KMS-11 (cell line): ENCODE measurements around the gene B4GALT1.

Source experiments
- H2AFZ ChIP-seq: fragments of 200-600 bp; sonication (generic); 2 replicates; pipeline ENCODE4 v1.6.1; 2016; ENCODE audit warnings: antibody characterized with exemption, mixed run types, low read depth
- H3K27ac ChIP-seq: fragments of 200-600 bp; sonication (generic); 2 replicates; pipeline ENCODE4 v1.6.1; 2016; ENCODE audit warnings: mild to moderate bottlenecking, mixed run types
- H3K27me3 ChIP-seq: fragments of 200-600 bp; sonication (generic); 2 replicates; pipeline ENCODE4 v1.6.1; 2017; ENCODE audit warnings: mild to moderate bottlenecking, low read depth, mixed run types, moderate library complexity; ENCODE audit not compliant: insufficient read depth
- H3K36me3 ChIP-seq: fragments of 200-600 bp; sonication (generic); 2 replicates; pipeline ENCODE4 v1.6.1; 2017; ENCODE audit warnings: mild to moderate bottlenecking, mixed run types; ENCODE audit not compliant: insufficient read depth
- H3K4me1 ChIP-seq: fragments of 200-600 bp; sonication (generic); 2 replicates; pipeline ENCODE4 v1.6.1; 2016; ENCODE audit warnings: mild to moderate bottlenecking, low read depth, mixed run types; ENCODE audit not compliant: poor library complexity, severe bottlenecking
- H3K4me2 ChIP-seq: fragments of 200-600 bp; sonication (generic); 2 replicates; pipeline ENCODE4 v1.7.0; 2016; ENCODE audit warnings: mild to moderate bottlenecking, mixed run types
- H3K4me3 ChIP-seq: fragments of 200-600 bp; sonication (generic); IDR thresholded peaks from 2 replicates; pipeline ENCODE4 v1.6.1; 2017; ENCODE audit warnings: low read depth, low read length, mixed read lengths; ENCODE audit not compliant: insufficient read depth
- H3K79me2 ChIP-seq: fragments of 200-600 bp; sonication (generic); 2 replicates; pipeline ENCODE4 v1.6.1; 2016; ENCODE audit warnings: low read depth, mixed run types; ENCODE audit not compliant: insufficient read depth
- H3K9ac ChIP-seq: fragments of 200-600 bp; sonication (generic); 2 replicates; pipeline ENCODE4 v1.6.1; 2016; ENCODE audit warnings: mild to moderate bottlenecking, mixed run types
- H4K20me1 ChIP-seq: fragments of 200-600 bp; sonication (generic); 2 replicates; pipeline ENCODE4 v1.6.1; 2016; ENCODE audit warnings: mild to moderate bottlenecking, mixed run types; ENCODE audit not compliant: insufficient read depth
- TF ChIP-seq, protein P1 (sequence below): fragments of 200-600 bp; sonication (generic); conservative IDR thresholded peaks from 2 replicates; pipeline ENCODE4 v1.6.1; 2017; ENCODE audit warnings: low read depth, mild to moderate bottlenecking, antibody characterized with exemption, low read length, moderate library complexity, mixed read lengths

Gene B4GALT1

GRCh38 chr9:33157960-33158842, 8.9 kb downstream of the B4GALT1 start:
- Histone ChIP-seq H3K27ac (no peak overlapping the region), H3K27me3 (no peaks in the 10 kb centered on the region), H3K79me2 (peaks cover 37% of the 10 kb centered on the region; the same call in 1 of the 2 replicates), H4K20me1 (no peaks in the 10 kb centered on the region; the same call in 1 of the 2 replicates), H2AFZ (no peak overlapping the region), H3K4me1 (peaks cover 53% of the 10 kb centered on the region), H3K36me3 (no peaks in the 10 kb centered on the region), H3K4me3 (no peak overlapping the region), H3K4me2 (peak overlapping the region; percentile 62; the same call in 1 of the 2 replicates), H3K9ac (no peak overlapping the region)
- TF ChIP-seq, protein P1, sequence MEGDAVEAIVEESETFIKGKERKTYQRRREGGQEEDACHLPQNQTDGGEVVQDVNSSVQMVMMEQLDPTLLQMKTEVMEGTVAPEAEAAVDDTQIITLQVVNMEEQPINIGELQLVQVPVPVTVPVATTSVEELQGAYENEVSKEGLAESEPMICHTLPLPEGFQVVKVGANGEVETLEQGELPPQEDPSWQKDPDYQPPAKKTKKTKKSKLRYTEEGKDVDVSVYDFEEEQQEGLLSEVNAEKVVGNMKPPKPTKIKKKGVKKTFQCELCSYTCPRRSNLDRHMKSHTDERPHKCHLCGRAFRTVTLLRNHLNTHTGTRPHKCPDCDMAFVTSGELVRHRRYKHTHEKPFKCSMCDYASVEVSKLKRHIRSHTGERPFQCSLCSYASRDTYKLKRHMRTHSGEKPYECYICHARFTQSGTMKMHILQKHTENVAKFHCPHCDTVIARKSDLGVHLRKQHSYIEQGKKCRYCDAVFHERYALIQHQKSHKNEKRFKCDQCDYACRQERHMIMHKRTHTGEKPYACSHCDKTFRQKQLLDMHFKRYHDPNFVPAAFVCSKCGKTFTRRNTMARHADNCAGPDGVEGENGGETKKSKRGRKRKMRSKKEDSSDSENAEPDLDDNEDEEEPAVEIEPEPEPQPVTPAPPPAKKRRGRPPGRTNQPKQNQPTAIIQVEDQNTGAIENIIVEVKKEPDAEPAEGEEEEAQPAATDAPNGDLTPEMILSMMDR, result no peak

DNA sequence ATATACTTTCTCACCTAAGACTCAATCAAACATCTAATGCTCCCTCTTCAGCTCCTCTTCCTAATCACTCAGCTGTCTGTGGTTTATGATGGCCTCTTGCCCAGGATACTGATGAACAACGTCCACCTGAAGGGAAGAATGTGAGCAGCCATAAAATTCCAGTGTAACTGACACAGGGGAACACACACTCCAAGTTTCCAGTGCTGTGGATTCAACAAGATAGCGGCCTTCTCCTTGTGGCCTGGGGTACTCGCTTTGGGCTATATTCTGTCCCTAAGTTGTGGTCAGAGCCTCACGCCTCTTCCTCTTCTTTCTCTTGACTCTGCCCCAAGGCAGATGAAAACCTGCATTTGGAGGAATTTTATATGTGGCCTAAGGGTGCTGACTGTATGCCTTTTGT, 11.7 kb downstream of the B4GALT1 start:
- TF ChIP-seq, protein P1, result no peak
- Histone ChIP-seq H3K4me2 (no peak overlapping the region), H3K4me3 (no peak overlapping the region), H3K4me1 (peaks cover 46% of the 10 kb centered on the region), H2AFZ (no peak overlapping the region), H3K36me3 (no peaks in the 10 kb centered on the region), H3K79me2 (peaks cover 24% of the 10 kb centered on the region; the same call in 1 of the 2 replicates), H3K27me3 (no peaks in the 10 kb centered on the region), H4K20me1 (no peaks in the 10 kb centered on the region; the same call in 1 of the 2 replicates), H3K27ac (no peak overlapping the region), H3K9ac (no peak overlapping the region)

- Histone ChIP-seq H3K36me3 (no peaks in the 10 kb centered on the region), H3K4me3 (no peak overlapping the region), H3K9ac (no peak overlapping the region), H4K20me1 (no peaks in the 10 kb centered on the region; the same call in 1 of the 2 replicates), H2AFZ (no peak overlapping the region), H3K27me3 (no peaks in the 10 kb centered on the region), H3K4me2 (no peak overlapping the region), H3K79me2 (peaks cover 20% of the 10 kb centered on the region; the same call in 1 of the 2 replicates), H3K27ac (no peak overlapping the region), H3K4me1 (peaks cover 36% of the 10 kb centered on the region)
- TF ChIP-seq, protein P1, result no peak
Measured at GRCh38 chr9:33154371-33154770, 12.8 kb downstream of the B4GALT1 start.

GRCh38 chr9:33153666-33154065, 13.5 kb downstream of the B4GALT1 start:
- Histone ChIP-seq H3K4me3 (no peak overlapping the region), H3K36me3 (no peaks in the 10 kb centered on the region), H3K4me2 (no peak overlapping the region), H3K4me1 (peaks cover 29% of the 10 kb centered on the region), H3K27me3 (no peaks in the 10 kb centered on the region), H2AFZ (no peak overlapping the region), H3K79me2 (peaks cover 15% of the 10 kb centered on the region; the same call in 1 of the 2 replicates), H4K20me1 (no peaks in the 10 kb centered on the region; the same call in 1 of the 2 replicates), H3K9ac (no peak overlapping the region), H3K27ac (no peak overlapping the region)
- TF ChIP-seq, protein P1, result no peak
